RWPE1 (cell line): ENCODE data around the gene PTK6.
A peak's percentile ranks its signal among the peaks of the same experiment; 100 is the strongest.

ENCODE experiments used
- CTCF ChIA-PET: fragments of 350-600 bp; sonication (Branson Sonifier 250); formaldehyde crosslinking; extraction: SDS; loops from one replicate; lab custom pipeline; 2021; lab: Yijun Ruan, JAX
- POLR2A ChIA-PET: fragments of 400-600 bp; formaldehyde crosslinking; extraction: SDS; loops from one replicate; lab custom pipeline; 2020; ENCODE audit warnings: antibody characterized with exemption; ENCODE audit not compliant: low non-redundant PET; lab: Yijun Ruan, JAX
- DNase-seq: peaks from one replicate; pipeline ENCODE4 v3.0.0; 2012; ENCODE audit warnings: low spot score
- H3K27ac ChIP-seq: fragments of 450-650 bp; 2 replicates; pipeline ENCODE4 v1.5.1; 2017
- TF ChIP-seq, protein P1 (sequence below): fragments of 450-650 bp; conservative IDR thresholded peaks from 2 replicates; pipeline ENCODE4 v1.5.1; 2017; ENCODE audit warnings: low read depth, mild to moderate bottlenecking

PTK6 gene

DNA sequence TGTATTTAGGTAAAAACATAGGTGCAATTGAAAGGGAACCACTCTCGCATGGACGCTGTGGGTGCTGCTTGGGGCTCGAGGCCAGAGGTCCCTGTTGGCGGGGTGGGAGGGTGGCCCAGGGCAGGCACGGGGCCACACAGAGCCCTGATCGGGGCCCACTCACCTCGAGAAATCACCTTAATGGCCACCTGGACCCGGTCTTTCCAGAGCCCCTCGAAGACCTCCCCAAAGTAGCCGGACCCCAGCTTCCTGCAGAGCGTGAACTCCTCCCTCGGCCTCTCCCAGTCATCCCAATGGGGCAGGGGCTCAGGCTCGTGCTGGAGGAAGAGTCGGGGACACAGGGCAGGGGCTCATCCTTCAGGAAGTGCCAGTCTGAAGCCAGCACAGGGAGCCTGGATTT, 3.8 kb downstream of the PTK6 start:
- CTCF ChIA-PET: interaction anchor here (2.2 kb wide), 1 partner anchor 441 kb away, joined by 7 read pairs; no protein-coding TSS in a partner anchor
- TF ChIP-seq, protein P1, sequence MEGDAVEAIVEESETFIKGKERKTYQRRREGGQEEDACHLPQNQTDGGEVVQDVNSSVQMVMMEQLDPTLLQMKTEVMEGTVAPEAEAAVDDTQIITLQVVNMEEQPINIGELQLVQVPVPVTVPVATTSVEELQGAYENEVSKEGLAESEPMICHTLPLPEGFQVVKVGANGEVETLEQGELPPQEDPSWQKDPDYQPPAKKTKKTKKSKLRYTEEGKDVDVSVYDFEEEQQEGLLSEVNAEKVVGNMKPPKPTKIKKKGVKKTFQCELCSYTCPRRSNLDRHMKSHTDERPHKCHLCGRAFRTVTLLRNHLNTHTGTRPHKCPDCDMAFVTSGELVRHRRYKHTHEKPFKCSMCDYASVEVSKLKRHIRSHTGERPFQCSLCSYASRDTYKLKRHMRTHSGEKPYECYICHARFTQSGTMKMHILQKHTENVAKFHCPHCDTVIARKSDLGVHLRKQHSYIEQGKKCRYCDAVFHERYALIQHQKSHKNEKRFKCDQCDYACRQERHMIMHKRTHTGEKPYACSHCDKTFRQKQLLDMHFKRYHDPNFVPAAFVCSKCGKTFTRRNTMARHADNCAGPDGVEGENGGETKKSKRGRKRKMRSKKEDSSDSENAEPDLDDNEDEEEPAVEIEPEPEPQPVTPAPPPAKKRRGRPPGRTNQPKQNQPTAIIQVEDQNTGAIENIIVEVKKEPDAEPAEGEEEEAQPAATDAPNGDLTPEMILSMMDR: no peak
- DNase-seq: no peak
- POLR2A ChIA-PET: interaction anchor here (3.8 kb wide), 1 partner anchor 12 kb away, joined by 53 read pairs; the partner anchor contains the start of gene PPDPF
- peak overlapping the region; percentile 98 for H3K27ac ChIP-seq

DNA sequence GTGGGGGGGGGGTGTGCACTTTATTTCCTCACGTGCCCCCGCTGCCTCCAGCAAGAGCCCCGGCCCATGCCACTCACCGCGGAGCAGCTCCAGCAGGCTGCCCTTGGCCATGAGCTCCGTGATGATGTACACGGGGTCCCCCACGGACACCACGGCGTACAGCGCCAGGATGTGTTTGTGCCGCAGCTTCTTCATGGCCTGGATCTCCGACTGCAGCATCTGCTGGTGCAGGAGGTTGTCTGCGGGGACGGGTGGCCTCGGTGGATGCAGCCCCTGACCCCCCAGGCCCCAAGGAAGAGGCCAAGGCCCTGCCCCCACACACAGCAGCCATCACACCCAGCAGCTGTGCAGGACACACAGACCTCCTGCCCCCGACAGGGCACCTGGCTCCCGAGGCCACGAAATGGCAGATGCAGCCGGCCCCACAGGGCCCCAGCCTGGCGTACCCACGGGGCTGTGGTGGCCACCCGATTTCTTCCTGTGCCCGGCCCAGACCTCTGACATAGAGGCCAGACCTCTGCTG, 4.7 kb downstream of the PTK6 start:
- TF ChIP-seq, protein P1: no peak
- ChIA-PET CTCF (no interaction called here), POLR2A (interaction anchor here (0.6 kb wide), 1 partner anchor 104 kb away, joined by 3 read pairs; no protein-coding TSS in a partner anchor)
- no peak for DNase-seq
- peak overlapping the region; percentile 98 for H3K27ac ChIP-seq

DNA sequence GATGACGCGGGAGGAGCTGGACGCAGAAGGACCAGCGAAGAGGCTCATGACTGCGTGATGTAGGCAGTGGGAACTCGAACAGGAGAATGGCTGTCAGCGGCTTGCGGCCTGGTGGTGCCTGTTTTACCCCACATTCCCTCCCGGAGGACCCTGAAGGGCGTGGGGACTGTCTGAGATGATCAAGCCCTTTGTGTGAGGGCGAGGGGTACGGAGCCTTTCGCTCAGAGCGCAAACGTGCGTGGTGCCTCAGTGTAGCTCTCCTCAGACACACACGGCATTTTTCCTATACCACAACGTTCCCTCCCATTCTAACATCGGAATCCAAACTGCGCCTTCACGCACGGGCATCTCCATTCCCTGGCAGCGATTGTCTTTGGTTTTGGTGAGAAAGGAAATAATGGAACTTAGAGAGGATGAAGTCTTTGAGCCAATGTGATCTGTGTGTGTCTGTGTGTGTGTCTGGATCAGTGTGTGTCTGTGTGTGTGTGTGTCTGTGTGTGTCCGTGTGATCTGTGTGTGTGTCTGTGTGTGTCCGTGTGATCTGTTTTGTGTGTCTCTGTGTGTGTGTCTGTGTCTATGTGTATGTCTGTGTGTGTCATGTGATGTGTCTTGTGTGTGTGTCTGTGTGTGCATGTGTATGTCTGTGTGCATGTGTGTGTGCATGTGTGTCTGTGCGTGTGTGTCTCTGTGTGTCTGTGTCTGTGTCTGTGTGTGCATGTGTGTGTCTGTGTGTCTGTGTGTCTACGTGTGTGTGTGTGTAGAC, 5.3 kb downstream of the PTK6 start:
- DNase-seq: no peak
- TF ChIP-seq, protein P1: no peak
- POLR2A ChIA-PET: interaction anchor here (0.9 kb wide), 1 partner anchor 11 kb away, joined by 3 read pairs; no protein-coding TSS in a partner anchor
- H3K27ac ChIP-seq: peak overlapping the region; percentile 98
- CTCF ChIA-PET: interaction anchor here (0.6 to 0.9 kb wide), 2 partner anchors 11 to 13 kb away, joined by 3 to 4 read pairs; partner anchors contain the start of gene PPDPF

DNA sequence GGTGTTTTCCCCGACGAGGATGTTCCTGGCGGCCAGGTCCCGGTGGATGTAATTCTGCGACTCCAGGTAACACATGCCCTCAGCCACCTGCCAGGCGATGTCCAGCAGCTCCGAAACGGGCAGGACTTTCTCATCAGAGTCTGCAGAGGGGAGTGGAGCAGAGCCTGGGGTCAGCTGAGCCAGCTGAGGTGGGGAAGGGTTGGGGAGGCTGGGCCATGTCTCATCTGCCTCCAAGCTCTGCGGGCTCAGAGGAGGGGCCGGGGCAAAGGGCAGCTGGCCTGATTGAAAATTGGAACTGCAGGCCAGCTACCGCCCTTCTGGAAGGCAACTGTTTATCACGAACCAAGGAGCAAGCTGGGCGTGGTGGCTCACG, 6.4 kb downstream of the PTK6 start:
- DNase-seq: no peak
- TF ChIP-seq, protein P1: no peak
- ChIA-PET CTCF (interaction anchor here (0.9 kb wide), 1 partner anchor 10 kb away, joined by 3 read pairs; the partner anchor contains the start of gene PPDPF), POLR2A (interaction anchor here (0.7 to 0.9 kb wide), 2 partner anchors 9 to 10 kb away, joined by 3 read pairs; no protein-coding TSS in a partner anchor)
- H3K27ac ChIP-seq: peak overlapping the region; percentile 15

DNA sequence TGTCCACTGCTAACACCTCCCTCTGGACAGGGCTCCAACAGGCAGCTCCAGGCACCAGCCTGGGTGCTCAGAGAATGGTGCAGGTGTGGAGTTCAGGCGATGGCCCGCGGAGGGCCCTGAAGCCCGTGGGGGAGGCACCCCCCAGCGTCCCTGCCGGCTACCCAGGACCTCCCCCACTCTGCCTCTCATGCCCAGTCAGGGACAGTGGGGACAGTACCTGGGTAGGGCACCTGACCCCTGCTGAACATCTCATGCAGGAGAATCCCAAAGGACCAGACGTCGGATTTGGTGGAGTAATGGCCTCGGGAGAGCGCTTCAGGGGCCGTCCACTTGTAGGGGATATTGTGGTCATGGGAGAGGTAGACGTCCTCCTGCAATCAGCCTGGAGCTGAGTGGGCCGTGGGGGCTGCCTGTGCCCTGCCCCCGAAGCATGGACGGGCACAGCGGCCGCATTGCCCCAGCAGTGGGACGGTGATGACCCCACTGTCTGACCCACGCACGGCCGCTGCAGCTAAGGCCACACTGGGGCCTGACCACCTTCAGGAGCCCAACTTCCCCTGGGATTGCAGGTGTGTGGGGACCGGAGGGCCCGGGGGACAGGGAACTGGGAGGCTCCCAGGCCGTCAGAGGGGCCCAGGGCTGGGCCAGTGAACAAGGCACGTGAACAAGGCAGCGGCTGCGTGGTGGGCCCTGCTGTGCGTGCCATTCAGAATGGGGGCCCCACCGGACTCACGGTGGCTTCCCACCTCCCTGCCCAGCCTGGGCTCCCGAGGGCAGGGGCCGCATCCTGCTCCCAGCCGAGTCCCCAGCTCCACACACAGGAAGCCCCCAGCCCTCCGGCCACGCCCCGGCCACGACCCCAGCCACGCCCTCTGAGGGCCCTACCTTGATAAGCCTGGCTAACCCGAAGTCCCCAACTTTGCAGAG, 7.1 kb downstream of the PTK6 start:
- peak overlapping the region; percentile 15 for H3K27ac ChIP-seq
- TF ChIP-seq, protein P1: no peak
- ChIA-PET POLR2A (interaction anchor here (0.6 to 0.7 kb wide), 3 partner anchors 9 to 132 kb away, joined by 3 read pairs; no protein-coding TSS in a partner anchor), CTCF (interaction anchor here (0.7 to 1.5 kb wide), 2 partner anchors 9 to 34 kb away, joined by 3 to 6 read pairs; no protein-coding TSS in a partner anchor)
- DNase-seq: no peak
